Activated CD4-positive, alpha-beta T cell treated with anti-CD3 and anti-CD28 coated beads for 1 hour (primary cell): ENCODE results near the gene COL6A2.
"Not testable (repeated sequence)": the region's sequence is repeated elsewhere in the genome, so short reads cannot be mapped to it uniquely, and the experiment has no call there.

Experiments
- DNase-seq: peaks from one replicate; pipeline ENCODE4 v3.0.0-alpha.2; 2020

The COL6A2 gene

DNA sequence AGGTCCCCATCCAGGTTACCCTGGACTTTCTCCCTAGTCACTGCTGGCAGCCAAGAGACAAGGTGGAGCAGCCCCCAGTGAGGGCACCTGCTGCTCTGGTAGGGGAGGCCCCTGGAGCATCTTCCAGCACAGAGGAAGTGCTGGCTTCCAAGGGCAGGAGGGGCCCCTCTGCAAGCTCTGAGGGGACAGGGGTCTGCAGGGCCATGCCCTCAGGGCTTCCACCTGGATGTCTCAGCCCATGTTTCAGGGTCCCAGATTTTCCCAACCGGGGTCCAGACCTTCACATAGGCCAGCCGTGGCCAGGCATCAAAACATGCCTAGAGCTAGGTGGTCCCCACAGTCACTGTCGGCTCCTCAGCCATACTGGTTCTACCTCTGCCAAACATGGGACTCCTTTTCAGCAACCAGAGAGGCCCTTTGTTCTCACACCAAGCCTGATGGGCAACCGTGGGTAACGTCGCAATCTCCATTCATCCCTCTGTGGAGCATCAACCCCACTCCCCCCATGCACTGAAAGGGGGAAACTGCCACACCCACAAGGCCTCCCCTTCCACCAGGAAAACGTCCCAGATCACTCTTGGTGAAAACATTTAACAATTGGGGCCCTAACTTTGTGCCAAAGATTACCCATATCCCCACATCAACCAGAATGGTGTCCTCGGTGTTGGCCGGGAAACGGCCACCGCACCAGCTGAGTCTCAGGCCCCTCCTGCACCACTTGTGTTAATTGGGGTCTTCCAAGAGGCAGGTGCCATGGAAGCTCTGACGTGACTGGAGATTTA lies 1.9 kb upstream of the COL6A2 start:
- DNase-seq = no peak

DNA sequence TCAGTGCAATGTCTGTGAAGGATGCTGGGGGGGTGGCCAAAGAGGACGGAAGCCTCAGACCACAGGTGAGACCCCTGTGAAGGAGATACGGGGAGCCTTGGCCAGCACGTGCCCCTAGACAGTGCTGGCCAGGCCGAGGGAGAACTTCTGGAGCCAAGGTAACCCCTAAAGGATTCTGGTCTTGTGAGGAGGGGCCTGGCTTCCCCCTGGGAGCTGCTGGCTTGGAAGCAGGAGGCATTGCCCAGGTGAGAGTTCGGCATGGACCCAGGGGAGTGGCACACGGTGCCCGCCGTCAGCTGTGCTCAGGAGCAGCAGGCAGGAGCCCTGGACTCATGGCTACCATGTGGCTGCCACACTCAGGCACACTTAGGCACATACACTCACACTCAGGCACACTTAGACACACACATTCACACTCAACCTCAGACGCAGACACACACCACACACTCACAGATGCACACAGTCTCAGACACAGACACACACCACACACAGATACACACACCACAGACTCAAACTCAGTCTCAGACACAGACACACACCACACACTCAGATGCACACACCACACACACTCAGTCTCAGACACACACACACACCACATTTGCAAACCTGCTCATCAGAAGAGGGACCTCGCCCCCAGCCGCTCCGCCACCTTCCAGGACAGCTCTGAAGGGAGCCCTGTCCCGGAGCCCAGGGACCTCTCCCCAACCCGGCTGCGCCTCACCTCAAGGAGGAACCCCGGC lies 1.1 kb upstream of the COL6A2 start:
- peak; percentile 5 for DNase-seq

DNA sequence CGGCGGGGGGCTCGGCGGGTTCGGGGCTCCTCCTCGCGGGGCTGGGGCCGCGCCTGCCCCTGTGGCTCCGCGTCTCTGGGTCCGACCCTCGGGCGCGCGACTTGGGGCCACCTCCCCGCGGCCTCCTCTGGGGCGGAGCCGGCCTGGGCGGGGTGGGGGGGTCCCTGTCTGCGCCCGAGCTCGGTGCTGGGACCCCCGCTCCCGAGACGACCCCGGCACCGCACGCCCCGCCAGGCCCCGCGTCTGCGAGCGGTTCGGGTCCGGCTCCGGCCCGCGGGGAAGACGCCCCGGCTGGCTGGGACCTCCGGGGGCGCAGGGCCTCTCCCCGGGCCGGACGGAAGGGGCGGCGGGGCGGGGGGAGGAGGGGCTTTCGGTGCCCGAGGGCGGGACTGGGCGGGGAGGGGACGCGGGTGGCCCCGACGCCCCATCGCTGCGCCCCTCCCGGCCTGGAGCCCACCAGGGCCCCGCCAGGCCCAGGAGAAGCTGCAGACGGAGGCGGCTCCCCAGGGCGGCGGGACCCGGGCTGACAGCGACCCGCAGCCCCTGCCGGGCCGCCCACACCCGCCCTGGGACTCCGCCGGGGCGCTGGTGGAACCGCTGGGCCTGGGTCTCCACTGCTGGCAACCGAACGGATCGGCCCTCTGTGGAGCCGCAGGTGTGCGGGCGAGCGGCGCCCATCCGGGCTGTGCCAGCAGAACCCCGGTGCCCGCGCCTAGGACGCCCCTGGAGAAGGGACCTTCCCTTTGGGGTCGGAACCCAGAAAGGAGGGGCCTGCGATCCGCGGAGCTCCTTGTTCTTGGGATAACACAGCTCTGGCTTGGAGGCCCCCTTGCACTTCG lies 610 bp downstream of the COL6A2 start:
- DNase-seq = peak; percentile 7

DNA sequence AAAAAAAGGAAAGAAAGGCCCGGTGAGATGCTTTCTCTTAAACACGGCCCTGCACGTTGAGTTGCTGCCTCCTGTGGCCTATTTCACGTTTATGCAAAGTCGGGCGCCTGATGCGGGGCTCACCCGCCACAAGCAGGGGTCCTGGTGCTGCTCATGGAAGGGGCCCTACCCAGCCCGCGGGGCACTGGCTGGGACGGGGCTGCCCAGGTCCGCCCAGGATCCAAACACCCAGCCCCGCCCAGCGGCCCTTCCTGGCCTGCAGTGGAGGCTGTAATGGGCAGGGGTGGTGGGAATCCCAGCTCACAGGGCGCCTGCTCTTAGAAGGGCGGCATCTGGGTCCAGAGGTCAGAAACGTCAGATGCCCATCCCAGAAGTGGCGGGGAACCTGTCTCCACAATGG lies 1.6 kb downstream of the COL6A2 start:
- DNase-seq = peak; percentile 7

DNA sequence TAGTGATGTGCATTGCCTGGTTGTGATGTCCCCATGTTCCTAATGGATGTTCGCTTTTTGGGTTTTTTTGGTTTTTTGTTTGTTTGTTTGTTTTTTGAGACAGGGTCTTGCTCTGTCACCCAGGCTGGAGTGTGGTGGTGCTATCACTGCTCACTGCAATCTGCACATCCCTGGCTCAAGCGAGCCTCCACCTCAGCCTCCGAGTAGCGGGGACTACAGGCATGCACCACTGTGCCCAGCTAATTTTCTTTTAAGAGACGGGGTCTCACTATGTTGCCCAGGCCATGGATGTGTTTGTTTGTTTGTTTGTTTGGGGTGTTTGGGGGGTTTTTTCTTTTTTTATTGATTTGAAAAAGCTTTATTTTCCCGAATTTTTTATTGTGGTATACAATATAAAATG lies 2.1 kb downstream of the COL6A2 start:
- DNase-seq = no peak

DNA sequence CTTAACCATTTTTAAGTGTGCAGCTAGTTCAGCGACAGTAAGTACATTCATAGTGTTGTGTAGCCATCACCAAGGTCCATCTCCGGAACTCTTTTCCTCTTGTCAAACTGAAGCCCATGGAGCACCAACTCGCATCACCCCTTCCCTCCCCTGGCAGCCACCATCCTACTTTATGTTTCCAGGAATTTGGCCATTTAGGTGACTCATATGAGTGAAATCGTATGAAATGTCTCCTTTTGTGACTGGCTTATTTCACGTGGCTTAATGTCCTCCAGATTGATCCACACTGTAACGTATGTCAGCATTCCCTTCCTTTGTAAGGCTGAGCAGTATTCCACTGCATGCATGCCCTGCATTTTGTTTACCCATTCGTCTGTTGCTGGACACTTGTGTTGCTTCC lies 2.5 kb downstream of the COL6A2 start:
- no peak for DNase-seq

DNA sequence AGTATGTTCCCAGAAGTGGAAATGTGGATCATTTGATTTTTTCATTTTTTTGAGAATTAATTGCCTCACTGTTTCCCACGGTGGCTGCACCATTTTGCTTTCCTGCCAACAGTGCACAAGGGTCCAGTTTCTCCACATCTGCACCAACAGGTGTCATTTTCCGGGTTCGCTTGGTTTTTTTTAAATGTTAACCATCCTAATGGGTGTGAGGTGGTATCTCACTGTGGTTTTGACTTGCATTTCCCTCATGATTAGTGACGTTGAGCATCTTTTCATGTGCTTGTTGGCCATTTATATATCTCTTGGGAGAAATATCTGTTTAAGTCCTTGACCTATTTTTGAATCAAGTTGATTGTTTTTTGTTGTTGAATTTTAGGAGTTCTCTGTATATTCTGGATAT lies 3.0 kb downstream of the COL6A2 start:
- DNase-seq = no peak

DNA sequence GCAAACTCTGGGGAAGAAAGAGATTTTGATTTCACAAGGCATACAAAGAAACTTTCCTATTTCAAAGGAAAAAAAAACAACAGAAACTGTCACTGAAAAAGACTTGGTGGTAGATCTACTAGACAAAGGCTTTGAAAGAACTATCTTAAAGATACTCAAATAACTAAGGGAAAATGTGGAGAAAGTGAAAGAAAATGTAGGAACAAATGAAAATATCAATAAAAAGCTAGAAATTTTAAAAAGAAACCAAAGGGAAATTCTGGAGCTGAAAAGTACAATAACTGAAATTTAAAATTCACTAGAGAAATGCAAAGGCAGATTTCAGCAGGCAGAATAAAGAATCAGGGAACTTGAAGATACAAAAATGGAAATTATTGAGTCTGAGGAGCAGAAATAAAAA lies 6.2 kb downstream of the COL6A2 start:
- DNase-seq = no peak

DNA sequence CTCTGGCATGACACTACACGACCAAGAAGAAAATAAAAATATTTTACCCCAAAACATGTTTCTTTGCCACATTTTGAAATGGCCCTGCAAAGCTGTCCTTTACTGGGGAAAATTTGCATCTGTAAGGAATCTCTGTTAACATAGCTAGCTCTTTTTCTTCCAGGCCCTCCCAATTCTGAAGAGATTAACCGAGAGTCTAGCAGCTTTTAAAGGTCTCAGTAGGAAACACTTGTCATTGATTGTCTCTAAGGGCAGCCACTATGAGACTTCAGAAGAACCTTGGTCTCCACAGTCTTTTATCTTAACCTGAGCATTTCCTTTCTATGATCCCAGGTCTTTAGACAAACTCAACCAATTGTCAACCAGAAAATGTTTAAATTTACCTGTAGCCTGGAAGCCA lies 9.5 kb downstream of the COL6A2 start:
- not testable (repeated sequence) for DNase-seq

DNA sequence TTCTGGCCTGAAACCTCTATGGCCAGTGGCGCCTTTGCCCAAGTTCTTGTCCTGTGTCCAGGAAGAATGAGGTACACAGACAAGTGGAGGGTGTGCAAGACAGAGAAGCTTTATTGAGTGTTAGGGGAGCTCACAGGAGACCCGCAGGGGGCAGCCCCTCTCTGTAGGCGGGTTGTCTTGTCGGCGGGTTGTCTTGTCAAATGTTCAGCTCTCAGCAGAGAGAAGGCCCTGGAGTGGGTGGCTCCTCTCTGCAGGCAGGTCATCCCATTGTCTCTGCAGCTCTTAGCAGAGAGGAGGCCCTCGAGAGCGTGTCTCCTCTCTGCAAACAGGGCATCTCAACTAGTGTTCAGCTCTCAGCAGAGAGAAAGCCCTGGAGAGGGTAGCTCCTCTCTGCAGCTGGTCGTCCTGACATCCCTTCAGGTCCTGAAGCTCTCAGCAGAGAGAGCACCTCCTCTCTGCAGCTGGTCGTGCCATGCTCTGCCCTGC lies 11.0 kb downstream of the COL6A2 start:
- DNase-seq = peak; percentile 2

DNA sequence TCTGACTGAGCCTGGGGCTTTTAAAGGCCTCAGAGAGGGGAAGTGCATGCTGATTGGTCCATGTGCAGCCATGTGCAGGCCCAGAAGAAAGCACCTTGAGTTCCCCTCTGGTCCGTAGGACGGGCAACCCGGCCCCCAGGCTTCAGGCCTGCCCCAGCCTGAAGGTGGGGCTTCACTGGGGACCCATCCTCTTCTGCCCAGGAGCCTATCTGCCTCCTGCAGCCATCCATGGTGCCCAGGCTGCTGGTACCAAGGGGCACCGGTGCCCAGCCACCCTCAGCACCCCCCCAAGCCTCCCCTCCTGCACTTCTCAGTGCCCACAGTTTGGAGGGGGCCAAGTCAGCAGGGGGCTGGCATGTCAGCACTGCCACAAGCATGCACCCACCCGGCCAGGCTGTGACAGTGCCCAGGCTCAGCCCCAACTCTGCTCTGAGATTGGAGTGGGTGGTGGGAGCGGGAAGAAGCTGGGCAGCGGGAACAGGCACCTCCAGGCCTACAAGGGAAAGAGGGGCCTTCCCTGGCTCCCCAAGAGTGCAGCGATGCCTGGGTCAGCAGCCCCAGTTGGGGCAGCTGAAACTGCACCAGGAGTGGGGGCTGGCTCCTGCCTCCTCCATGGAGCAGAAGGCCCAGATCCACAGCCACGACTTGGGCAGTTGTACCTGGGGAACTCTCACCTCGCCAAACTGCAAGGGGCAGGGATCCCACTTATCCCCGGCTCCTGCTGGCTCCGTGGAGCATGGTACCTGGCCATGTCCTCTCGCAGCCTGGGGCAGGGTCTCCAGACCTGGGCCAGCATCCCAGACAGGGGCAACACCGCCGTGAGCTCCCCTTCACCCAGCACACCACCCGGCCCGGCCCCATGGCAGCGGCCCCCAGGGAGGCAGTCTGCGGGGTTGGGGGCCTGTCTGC lies 11.7 kb downstream of the COL6A2 start:
- no peak for DNase-seq

DNA sequence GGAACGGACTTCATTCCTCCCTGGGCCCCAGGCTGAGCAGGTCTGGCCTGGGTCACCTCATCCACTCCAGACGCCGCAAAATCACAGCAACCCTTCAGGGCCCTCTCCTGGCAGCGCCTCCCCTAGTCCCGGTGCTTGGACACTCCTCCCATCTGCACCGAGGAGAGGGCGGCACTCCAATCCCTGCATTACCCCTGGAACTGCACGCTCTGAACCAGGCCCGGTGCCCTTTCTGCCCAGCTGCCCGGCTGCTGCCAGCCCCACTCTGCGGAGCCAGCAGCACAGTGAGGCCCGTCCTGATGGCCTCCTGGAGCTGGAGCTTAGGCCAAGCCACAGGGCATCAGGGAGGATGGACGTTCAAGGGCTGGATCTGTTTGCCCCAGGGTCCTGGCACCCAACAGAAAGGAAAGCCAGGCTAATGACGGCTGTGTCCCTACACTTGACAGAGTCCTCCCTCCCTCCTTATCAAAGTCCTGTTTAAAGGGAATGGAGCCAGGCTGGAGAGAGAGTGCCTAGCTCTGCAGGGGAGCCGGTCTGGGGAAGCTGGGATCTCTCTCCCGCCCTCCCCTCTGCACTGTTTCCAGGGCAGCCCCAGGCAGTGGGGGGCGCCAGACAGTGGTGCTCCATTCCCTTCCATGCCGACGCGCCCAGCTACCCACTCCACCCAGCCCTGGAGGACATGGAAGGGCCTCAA lies 12.7 kb downstream of the COL6A2 start:
- DNase-seq = no peak

DNA sequence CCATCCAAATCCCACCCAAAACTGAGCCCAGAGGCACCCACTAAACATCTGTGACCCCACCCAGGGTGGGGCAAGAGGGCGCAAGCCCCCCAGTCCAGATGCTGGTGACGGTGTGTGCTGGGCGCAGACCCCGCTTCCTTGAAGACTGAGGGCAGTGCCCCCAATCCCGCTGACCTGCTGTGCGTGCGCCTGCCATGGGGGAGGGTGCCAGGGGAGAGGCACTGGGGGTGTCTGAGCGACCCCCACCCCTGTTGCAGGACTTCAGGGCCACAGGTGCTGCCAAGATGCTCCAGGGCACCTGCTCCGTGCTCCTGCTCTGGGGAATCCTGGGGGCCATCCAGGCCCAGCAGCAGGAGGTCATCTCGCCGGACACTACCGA lies 13.3 kb downstream of the COL6A2 start:
- no peak for DNase-seq

DNA sequence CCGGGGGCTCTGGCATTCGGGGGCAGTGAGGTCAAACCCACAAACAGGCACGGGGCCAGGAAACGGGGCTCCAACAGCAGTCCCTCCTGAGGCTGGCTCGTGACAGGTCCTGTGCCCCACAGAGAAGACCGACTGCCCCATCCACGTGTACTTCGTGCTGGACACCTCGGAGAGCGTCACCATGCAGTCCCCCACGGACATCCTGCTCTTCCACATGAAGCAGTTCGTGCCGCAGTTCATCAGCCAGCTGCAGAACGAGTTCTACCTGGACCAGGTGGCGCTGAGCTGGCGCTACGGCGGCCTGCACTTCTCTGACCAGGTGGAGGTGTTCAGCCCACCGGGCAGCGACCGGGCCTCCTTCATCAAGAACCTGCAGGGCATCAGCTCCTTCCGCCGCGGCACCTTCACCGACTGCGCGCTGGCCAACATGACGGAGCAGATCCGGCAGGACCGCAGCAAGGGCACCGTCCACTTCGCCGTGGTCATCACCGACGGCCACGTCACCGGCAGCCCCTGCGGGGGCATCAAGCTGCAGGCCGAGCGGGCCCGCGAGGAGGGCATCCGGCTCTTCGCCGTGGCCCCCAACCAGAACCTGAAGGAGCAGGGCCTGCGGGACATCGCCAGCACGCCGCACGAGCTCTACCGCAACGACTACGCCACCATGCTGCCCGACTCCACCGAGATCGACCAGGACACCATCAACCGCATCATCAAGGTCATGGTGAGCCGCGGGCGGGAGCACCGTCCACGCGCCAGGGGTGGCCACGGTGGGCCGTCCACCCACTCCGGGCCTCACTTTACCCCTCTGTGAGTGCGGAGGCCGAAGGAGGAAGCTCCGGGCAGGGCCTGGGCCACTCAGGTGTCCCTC lies 14.2 kb downstream of the COL6A2 start:
- peak; percentile 3 for DNase-seq

DNA sequence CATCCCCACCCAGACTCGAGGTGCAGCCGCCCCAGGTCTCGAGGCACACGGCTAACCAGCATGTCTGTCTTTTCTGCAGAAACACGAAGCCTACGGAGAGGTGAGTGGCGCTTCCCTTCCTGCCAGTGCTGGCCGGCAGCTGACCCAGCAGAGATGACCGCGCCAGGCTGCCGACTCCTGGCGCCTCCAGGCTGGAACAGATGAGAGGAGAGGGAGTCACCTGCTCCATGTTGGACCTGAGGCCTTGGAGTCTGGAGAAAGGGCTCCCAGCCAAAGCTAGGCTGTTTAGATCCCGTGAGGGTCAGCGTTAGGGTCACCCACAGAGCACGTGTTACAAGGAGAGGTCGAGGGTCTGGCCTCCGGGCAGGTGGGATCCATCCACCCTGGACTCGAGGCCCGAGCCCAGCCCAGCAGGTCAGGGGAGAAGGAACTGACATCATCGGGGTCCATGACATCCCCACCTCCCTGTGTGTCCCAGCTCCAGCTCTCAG lies 14.9 kb downstream of the COL6A2 start:
- peak; percentile 3 for DNase-seq

DNA sequence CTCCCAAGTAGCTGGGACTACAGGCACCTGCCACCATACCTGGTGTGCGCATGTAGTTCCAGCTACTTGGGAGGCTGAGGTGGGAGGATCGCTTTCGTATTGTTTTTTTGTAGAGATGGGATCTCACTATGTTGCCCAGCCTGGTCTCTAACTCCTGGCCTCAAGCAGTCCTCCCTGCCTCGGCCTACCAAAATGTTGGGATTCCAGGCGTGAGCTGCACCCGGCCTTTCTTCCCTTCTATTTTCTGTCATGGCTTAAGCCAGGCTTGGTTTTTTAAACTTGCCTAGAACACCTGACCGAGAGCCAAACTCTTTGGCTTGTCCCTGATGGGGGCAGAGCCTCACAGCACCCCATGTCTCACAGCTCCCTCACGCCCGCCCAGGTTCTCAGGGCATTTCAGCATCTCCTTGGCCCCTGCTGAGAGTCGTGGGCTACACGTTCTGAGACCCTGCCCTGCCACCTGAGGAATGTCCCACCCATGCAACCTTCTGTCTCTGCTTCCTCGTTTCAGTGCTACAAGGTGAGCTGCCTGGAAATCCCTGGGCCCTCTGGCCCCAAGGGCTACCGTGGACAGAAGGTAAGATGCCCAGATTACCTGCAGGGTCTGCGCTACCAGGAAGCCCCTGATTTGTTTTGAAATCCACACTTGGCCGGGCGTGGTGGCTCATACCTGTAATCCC lies 15.7 kb downstream of the COL6A2 start:
- DNase-seq = no peak

DNA sequence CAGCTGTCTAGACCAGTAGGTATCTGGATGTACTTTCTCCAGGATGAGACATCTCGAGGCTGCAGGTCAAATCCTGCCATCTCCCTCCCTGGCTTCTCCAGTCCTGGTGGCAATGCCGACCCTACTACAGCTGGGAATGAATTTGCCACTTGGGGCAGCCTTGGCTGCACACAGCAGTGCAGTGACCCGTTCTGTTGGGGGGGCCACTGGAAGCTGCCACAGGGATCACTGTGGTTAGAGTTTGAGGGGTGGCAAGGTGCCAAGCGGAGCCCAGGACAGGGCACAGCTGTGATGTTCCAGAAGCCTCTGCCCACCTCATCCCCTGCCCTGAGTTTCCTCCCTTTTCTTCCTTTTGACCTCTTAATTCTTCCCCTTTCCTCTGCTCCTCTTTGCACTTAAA lies 17.1 kb downstream of the COL6A2 start:
- DNase-seq = no peak

DNA sequence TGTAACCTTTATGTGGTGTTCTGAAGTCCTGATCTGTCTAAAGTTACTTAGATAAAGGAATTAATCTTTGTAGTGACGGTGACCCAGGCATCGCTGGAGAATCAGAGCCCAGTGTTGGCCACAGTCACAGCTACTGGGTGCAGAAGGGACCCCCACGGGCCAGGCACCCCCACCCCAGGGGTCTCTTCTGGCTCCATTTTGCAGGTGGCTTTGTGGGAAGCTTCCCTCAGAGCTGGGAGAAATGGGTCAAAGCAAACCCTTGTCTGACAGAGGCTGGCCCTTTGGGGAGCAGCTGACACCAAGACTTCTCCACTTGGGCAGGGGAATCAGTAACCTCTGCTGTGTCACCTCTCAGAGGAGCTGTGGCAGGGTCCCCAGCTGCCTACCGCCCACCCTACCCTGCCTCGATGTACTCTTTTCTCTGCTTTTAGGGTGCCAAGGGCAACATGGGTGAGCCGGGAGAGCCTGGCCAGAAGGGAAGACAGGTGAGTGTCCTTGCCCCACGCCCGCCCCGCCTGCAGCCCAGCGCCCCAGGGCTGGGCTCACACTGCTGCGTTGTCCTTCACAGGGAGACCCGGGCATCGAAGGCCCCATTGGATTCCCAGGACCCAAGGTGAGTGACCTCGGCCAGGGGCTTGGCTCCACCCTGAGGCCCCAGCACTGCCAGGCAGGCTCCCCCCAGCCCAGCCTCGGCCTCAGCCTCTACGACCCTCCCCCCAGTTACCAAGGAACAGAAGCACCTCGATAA lies 17.7 kb downstream of the COL6A2 start:
- DNase-seq = no peak

DNA sequence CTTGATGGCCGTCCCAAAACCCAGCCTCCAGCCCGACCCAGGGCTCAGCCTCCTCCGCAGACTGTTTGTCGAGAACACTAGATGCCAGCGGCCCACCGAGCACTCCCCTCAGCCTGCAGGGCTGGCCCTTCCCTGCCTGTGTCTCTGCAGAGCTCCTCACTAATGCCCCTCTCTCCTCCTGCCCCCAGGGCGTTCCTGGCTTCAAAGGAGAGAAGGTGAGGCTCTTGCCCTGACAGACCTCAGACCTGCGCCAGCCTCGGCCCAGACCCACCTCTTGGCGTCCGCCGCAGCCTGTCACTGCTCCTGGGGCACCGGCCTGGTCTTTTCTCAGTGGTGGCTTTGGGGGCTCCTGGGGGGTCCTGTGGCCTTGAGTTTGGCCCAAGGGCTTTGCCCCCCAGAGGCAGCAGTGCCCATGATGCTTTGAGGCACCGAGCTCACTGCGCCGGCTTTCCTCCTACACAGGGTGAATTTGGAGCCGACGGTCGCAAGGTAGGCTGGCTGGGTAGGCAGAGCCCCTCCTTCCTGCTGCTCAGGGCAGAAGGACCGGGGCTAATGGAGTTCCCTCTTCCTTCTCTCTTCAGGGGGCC lies 18.4 kb downstream of the COL6A2 start:
- no peak for DNase-seq
